SK-N-MC (cell line): ENCODE results near the gene VSIG4.

Source experiments
- EZH2 ChIP-seq: fragments of 200-600 bp; sonication (generic); IDR thresholded peaks from one replicate; pipeline ENCODE4 v1.6.1; 2017; ENCODE audit warnings: antibody characterized with exemption
- POLR2AphosphoS5 ChIP-seq: IDR thresholded peaks from 2 replicates; pipeline ENCODE4 v1.6.1; 2012; ENCODE audit warnings: mild to moderate bottlenecking, low read depth, low read length, borderline replicate concordance

DNA sequence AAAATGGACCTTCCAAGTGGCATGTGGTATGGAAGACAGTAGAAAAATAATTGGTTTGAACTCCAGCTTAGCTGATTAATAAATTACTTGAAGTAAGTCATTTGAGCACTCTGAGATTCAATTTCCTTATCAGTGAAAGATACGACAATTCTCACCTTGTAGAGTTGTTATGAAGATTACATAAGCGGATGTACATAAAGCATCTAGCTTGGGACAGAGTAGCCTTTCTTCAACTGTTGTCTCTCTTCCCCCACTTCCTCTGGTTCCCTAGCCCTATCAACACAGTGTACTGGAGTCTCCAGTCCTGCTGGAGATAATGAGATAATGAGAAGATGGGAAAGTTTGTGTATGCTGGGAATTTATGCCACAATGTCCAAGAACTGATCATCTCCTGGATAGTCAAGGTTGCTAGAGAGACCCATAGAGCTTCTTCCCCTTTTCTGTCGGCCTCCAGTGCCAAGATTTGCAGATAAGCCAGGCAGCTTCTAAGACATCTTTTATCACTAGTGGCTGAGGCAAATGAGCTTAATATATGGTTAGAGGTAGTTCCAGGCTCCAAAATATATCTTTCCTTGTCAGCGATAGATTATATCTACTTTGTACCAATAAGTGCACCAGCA is 33.9 kb downstream of the VSIG4 start:
- TF ChIP-seq POLR2AphosphoS5 = no peak
- no peak for TF ChIP-seq EZH2
